HepG2 (cell line): ENCODE data around the gene PALM. TPM values are rescaled to one million over a fixed set of nuclear protein-coding genes. Genes with fewer than 3 reads are reported as not detected.

Experiments
- BCL3 ChIP-seq: sonication (generic); formaldehyde crosslinking; IDR thresholded peaks from 2 replicates; pipeline ENCODE4 v1.5.1; 2020; ENCODE audit warnings: mild to moderate bottlenecking, missing genetic modification reagents, moderate library complexity
- DMAP1 ChIP-seq: IDR thresholded peaks from 2 replicates; pipeline ENCODE4 v1.6.1; 2016
- HNRNPL ChIP-seq: fragments of 200-400 bp; formaldehyde crosslinking; IDR thresholded peaks from 2 replicates; pipeline ENCODE4 v1.6.1; 2017; ENCODE audit warnings: mild to moderate bottlenecking, low read depth, low read length
- KDM6A ChIP-seq: IDR thresholded peaks from 2 replicates; pipeline ENCODE4 v1.6.1; 2016; ENCODE audit warnings: low read depth
- MNT ChIP-seq: fragments of 450-650 bp; IDR thresholded peaks from 2 replicates; pipeline ENCODE4 v1.6.1; 2016
- SMARCC2 ChIP-seq: fragments of 450-650 bp; IDR thresholded peaks from 2 replicates; pipeline ENCODE4 v1.6.1; 2017; ENCODE audit warnings: antibody characterized with exemption, mild to moderate bottlenecking
- ZBTB26 ChIP-seq: IDR thresholded peaks from 2 replicates; pipeline ENCODE4 v1.6.1; 2016; ENCODE audit warnings: missing compliant biosample characterization, missing genetic modification reagents, borderline replicate concordance
- ZNF101 ChIP-seq: sonication (generic); formaldehyde crosslinking; IDR thresholded peaks from 2 replicates; pipeline ENCODE4 v1.4.0; 2020; ENCODE audit warnings: mild to moderate bottlenecking, low read depth, missing genetic modification reagents, borderline replicate concordance
- ZNF17 ChIP-seq: sonication (generic); formaldehyde crosslinking; IDR thresholded peaks from 2 replicates; pipeline ENCODE4 v1.5.0; 2020; ENCODE audit warnings: mild to moderate bottlenecking, missing genetic modification reagents
- ZNF224 ChIP-seq: sonication (generic); formaldehyde crosslinking; IDR thresholded peaks from 2 replicates; pipeline ENCODE4 v1.5.0; 2020; ENCODE audit warnings: mild to moderate bottlenecking, missing genetic modification reagents
- ZNF33A ChIP-seq: sonication (generic); formaldehyde crosslinking; IDR thresholded peaks from 2 replicates; pipeline ENCODE4 v1.5.1; 2020; ENCODE audit warnings: missing genetic modification reagents, mild to moderate bottlenecking, moderate library complexity, borderline replicate concordance
- ZNF513 ChIP-seq: sonication (generic); formaldehyde crosslinking; conservative IDR thresholded peaks from 2 replicates; pipeline ENCODE4 v1.5.0; 2020; ENCODE audit warnings: missing genetic modification reagents
- ZNF569 ChIP-seq: sonication (generic); formaldehyde crosslinking; IDR thresholded peaks from 2 replicates; pipeline ENCODE4 v1.5.0; 2020; ENCODE audit warnings: mild to moderate bottlenecking, missing genetic modification reagents, moderate library complexity, borderline replicate concordance
- ZNF570 ChIP-seq: sonication (generic); formaldehyde crosslinking; IDR thresholded peaks from 2 replicates; pipeline ENCODE4 v1.4.0; 2020; ENCODE audit warnings: mild to moderate bottlenecking, missing genetic modification reagents, borderline replicate concordance
- ZNF646 ChIP-seq: sonication (generic); formaldehyde crosslinking; IDR thresholded peaks from 2 replicates; pipeline ENCODE4 v1.9.0; 2021; ENCODE audit warnings: mild to moderate bottlenecking, missing genetic modification reagents
- polyA plus RNA-seq, 8 experiments: library from polyadenylated mRNA; depleted of rRNA in 3 of 8; stranded (reverse) in 7 of 8; unstranded in 1 of 8; fragments of >200 nt; fragmentation: Illumina TruSeq in 4 of 8; extraction: Trizol in 4 of 8; gene quantifications; 2 replicates each; pipeline versions ENCODE4 v1.2.1 to v1.2.3, GENCODE V29; 2011 to 2016; ENCODE audit warnings: low read depth in 4 of 8, missing spikeins in 1 of 8, mixed read lengths in 1 of 8; ENCODE audit not compliant: insufficient read depth in 1 of 8
- total RNA-seq, 5 experiments: library from RNA; depleted of rRNA; stranded (reverse); fragments of >200 nt; fragmentation: Illumina TruSeq; extraction: Trizol; gene quantifications; 2 replicates each; pipeline ENCODE4 v1.2.3, GENCODE V29; 2016; ENCODE audit warnings: low read depth in 1 of 5

The PALM gene
- total and polyA plus RNA-seq, 2 of the 13 experiments (the other 11 are each of a cell fraction or from before 2014, with no cell fraction given), result 4.0 to 9.7 TPM

GRCh38 chr19:739998-740715 lies 31.4 kb downstream of the PALM start (continued):
- no peak for TF ChIP-seq ZNF513 (CRISPR knock-in tag)
- TF ChIP-seq SMARCC2, result no peak
- peak; percentile 90 for TF ChIP-seq HNRNPL
- peak; percentile 79; the same call in 1 of the 2 replicates for TF ChIP-seq ZBTB26 (CRISPR knock-in tag)
- TF ChIP-seq BCL3 (CRISPR knock-in tag), result peak; percentile 88
- no peak for TF ChIP-seq ZNF17 (CRISPR knock-in tag)
- no peak for TF ChIP-seq ZNF646 (CRISPR knock-in tag)
- TF ChIP-seq ZNF33A (CRISPR knock-in tag), result no peak
- TF ChIP-seq ZNF224, result no peak
- TF ChIP-seq ZNF101 (CRISPR knock-in tag), result no peak
- TF ChIP-seq ZNF570, result peak; percentile 66; the same call in 1 of the 2 replicates
- no peak; the same call in 1 of the 2 replicates for TF ChIP-seq DMAP1 (CRISPR knock-in tag)
- TF ChIP-seq ZNF569 (CRISPR knock-in tag), result no peak
- TF ChIP-seq MNT, result peak; percentile 91
- TF ChIP-seq KDM6A (CRISPR knock-in tag), result peak; percentile 53
